Measurements from ENCODE around the gene POLR3GL. TPM values are rescaled to one million over a fixed set of nuclear protein-coding genes. Genes with fewer than 3 reads are reported as not detected.

POLR3GL gene
- polyA plus RNA-seq, 1 donor (not counting 4 experiments of a cell fraction or from before 2014, with no cell fraction given): 14.0 TPM

GRCh38 chr1:145995964-145996432 is 31.5 kb downstream of the POLR3GL start:
- no peaks in the 10 kb centered on the region for H4K20me1 ChIP-seq (ENCODE audit: control insufficient read depth, extremely low read depth, insufficient read depth, low read length)
- H3K9ac ChIP-seq (ENCODE audit: control insufficient read depth, extremely low read depth, insufficient read depth, low read length): peak overlapping the region; percentile 79

GRCh38 chr1:145996433-145997015 is 32.0 kb downstream of the POLR3GL start, which contains the start of gene TXNIP:
TSS of gene TXNIP (minus strand) at chr1:145996579. CDS start at chr1:145996266, 313 bp downstream.
- H3K27ac ChIP-seq (ENCODE audit: control insufficient read depth, insufficient read depth, low read length): peak within 1 kb of the TSS; percentile 95
- peaks cover 51% of the 10 kb centered on the region for H3K4me1 ChIP-seq (ENCODE audit: control insufficient read depth, extremely low read depth, insufficient read depth, low read length)
- DNase-seq (ENCODE audit: low read depth, low spot score) (peak; percentile 72), FAIRE-seq (peak; percentile 20)
- H2AFZ ChIP-seq (ENCODE audit: control insufficient read depth, low read length): peak within 1 kb of the TSS; percentile 40
- H3K9me3 ChIP-seq (ENCODE audit: control insufficient read depth, low read depth, low read length): no peaks in the 10 kb centered on the region
- peaks cover 8% of the 10 kb centered on the region for H3K79me2 ChIP-seq (ENCODE audit: control insufficient read depth, insufficient read depth, low read length)
- no peaks in the 10 kb centered on the region for H4K20me1 ChIP-seq (ENCODE audit: control insufficient read depth, extremely low read depth, insufficient read depth, low read length)
- no peaks in the 10 kb centered on the region for H3K27me3 ChIP-seq (ENCODE audit: control insufficient read depth, extremely low read depth, insufficient read depth, low read length)
- H3K9me1 ChIP-seq (ENCODE audit: control insufficient read depth, extremely low read depth, insufficient read depth, low read length): no peaks in the 10 kb centered on the region
- dilution Hi-C loops (cut with MboI; ENCODE audit: extremely low pct_ligation_motif_present, low sequenced_read_pairs): no loop called here
- H3K9ac ChIP-seq (ENCODE audit: control insufficient read depth, extremely low read depth, insufficient read depth, low read length): peak within 1 kb of the TSS; percentile 79
- H3K36me3 ChIP-seq (ENCODE audit: control insufficient read depth in 2 of 2, extremely low read depth in 1 of 2, insufficient read depth in 2 of 2, low read length in 2 of 2): peaks cover 13 to 18% of the 10 kb centered on the region in 2 experiments
- H3K4me3 ChIP-seq (ENCODE audit: control insufficient read depth in 2 of 3, extremely low read depth in 1 of 3, insufficient read depth in 2 of 3, low read depth in 1 of 3, low read length in 3 of 3): peak within 1 kb of the TSS; percentile 57 to 96 (median 93)
- peak within 1 kb of the TSS; percentile 97 for H3K4me2 ChIP-seq (ENCODE audit: control insufficient read depth, extremely low read depth, insufficient read depth, low read depth, low read length)
- TF ChIP-seq EZH2 (IDR thresholded peaks at IDR 0.05; ENCODE audit: low read length): no peak
- TF ChIP-seq CTCF (optimal IDR thresholded peaks at IDR 0.05 in 1 of 3, IDR thresholded peaks at IDR 0.05 in 1 of 3, conservative IDR thresholded peaks at IDR 0.05 in 1 of 3; ENCODE audit: extremely low read depth in 1 of 3, insufficient read depth in 2 of 3, low read length in 3 of 3): no peak

More at GRCh38 chr1:145995964-145996432, 31.5 kb downstream of the POLR3GL start:
- no peaks in the 10 kb centered on the region for H3K27me3 ChIP-seq (ENCODE audit: control insufficient read depth, extremely low read depth, insufficient read depth, low read length)
- no peaks in the 10 kb centered on the region for H3K9me3 ChIP-seq (ENCODE audit: control insufficient read depth, low read depth, low read length)
- H3K4me2 ChIP-seq (ENCODE audit: control insufficient read depth, extremely low read depth, insufficient read depth, low read depth, low read length): peak overlapping the region; percentile 97
- DNase-seq (ENCODE audit: low read depth, low spot score): no peak
- dilution Hi-C loops (cut with MboI; ENCODE audit: extremely low pct_ligation_motif_present, low sequenced_read_pairs): no loop called here
- peak overlapping the region; percentile 95 for H3K27ac ChIP-seq (ENCODE audit: control insufficient read depth, insufficient read depth, low read length)
- no peak for FAIRE-seq
- peaks cover 8% of the 10 kb centered on the region for H3K79me2 ChIP-seq (ENCODE audit: control insufficient read depth, insufficient read depth, low read length)
- peaks cover 13 to 18% of the 10 kb centered on the region in 2 experiments for H3K36me3 ChIP-seq (ENCODE audit: control insufficient read depth in 2 of 2, extremely low read depth in 1 of 2, insufficient read depth in 2 of 2, low read length in 2 of 2)
- peaks cover 47% of the 10 kb centered on the region for H3K4me1 ChIP-seq (ENCODE audit: control insufficient read depth, extremely low read depth, insufficient read depth, low read length)
- H2AFZ ChIP-seq (ENCODE audit: control insufficient read depth, low read length): peak overlapping the region; percentile 40
- H3K4me3 ChIP-seq (ENCODE audit: control insufficient read depth in 2 of 3, extremely low read depth in 1 of 3, insufficient read depth in 2 of 3, low read depth in 1 of 3, low read length in 3 of 3): peak overlapping the region; percentile 57 to 96 (median 93)
- TF ChIP-seq EZH2 (IDR thresholded peaks at IDR 0.05; ENCODE audit: low read length) (no peak), CTCF (optimal IDR thresholded peaks at IDR 0.05 in 1 of 3, IDR thresholded peaks at IDR 0.05 in 1 of 3, conservative IDR thresholded peaks at IDR 0.05 in 1 of 3; ENCODE audit: extremely low read depth in 1 of 3, insufficient read depth in 2 of 3, low read length in 3 of 3) (no peak)
- no peaks in the 10 kb centered on the region for H3K9me1 ChIP-seq (ENCODE audit: control insufficient read depth, extremely low read depth, insufficient read depth, low read length)
